GM23338 (cell line): ENCODE data around the gene DAB2. TPM values are rescaled to one million over a fixed set of nuclear protein-coding genes. Genes with fewer than 3 reads are reported as not detected.

Experiments
- ATAC-seq: fragments of 200-7000 bp; cut with Tn5 transposase; 3 replicates; pipeline ENCODE4 v1.9.1; 2020
- DNase-seq: peaks from one replicate; pipeline ENCODE4 v3.0.0-alpha.2; 2015; ENCODE audit warnings: low spot score
- H2AFZ ChIP-seq: fragments of 200-600 bp; sonication (generic); 2 replicates; pipeline ENCODE4 v1.8.0; 2016; ENCODE audit warnings: antibody characterized with exemption, mild to moderate bottlenecking, moderate library complexity
- H3F3A ChIP-seq: fragments of 200-600 bp; sonication (generic); replicated peaks from 2 replicates; pipeline ENCODE4 v1.8.0; 2017; ENCODE audit warnings: antibody characterized with exemption, mixed run types, low read depth
- H3K27ac ChIP-seq: fragments of 200-600 bp; sonication (generic); 2 replicates; pipeline ENCODE4 v1.6.1; 2016; ENCODE audit warnings: low read depth
- H3K27me3 ChIP-seq: fragments of 200-600 bp; sonication (generic); 2 replicates; pipeline ENCODE4 v1.8.0; 2016; ENCODE audit warnings: mild to moderate bottlenecking, mixed run types, moderate library complexity; ENCODE audit not compliant: insufficient read depth
- H3K36me3 ChIP-seq: fragments of 200-600 bp; sonication (generic); 2 replicates; pipeline ENCODE4 v1.8.0; 2016; ENCODE audit warnings: mild to moderate bottlenecking; ENCODE audit not compliant: insufficient read depth
- H3K4me1 ChIP-seq: fragments of 200-600 bp; sonication (generic); 2 replicates; pipeline ENCODE4 v1.8.0; 2016; ENCODE audit warnings: mild to moderate bottlenecking, moderate library complexity; ENCODE audit not compliant: insufficient read depth
- H3K4me2 ChIP-seq: fragments of 200-600 bp; sonication (generic); 2 replicates; pipeline ENCODE4 v1.7.1; 2017; ENCODE audit warnings: mixed run types
- H3K4me3 ChIP-seq: fragments of 200-600 bp; sonication (generic); 2 replicates; pipeline ENCODE4 v1.6.1; 2016; ENCODE audit warnings: mixed run types
- H3K79me2 ChIP-seq: fragments of 200-600 bp; sonication (generic); replicated peaks from 2 replicates; pipeline ENCODE4 v1.8.0; 2017; ENCODE audit warnings: mild to moderate bottlenecking; ENCODE audit not compliant: insufficient read depth
- H3K9me2 ChIP-seq: fragments of 200-600 bp; sonication (generic); 2 replicates; pipeline ENCODE4 v1.8.0; 2017; ENCODE audit not compliant: insufficient read depth
- H4K20me1 ChIP-seq: fragments of 200-600 bp; sonication (generic); replicated peaks from 2 replicates; pipeline ENCODE4 v1.8.0; 2017; ENCODE audit warnings: mild to moderate bottlenecking; ENCODE audit not compliant: insufficient read depth
- H3K27ac Mint-ChIP-seq: 2 replicates; pipeline ENCODE4 v1.8.0; 2020; ENCODE audit warnings: inconsistent platforms, mild to moderate bottlenecking, moderate library complexity, mixed read lengths
- H3K27me3 Mint-ChIP-seq: 3 replicates; pipeline ENCODE4 v1.8.0; 2022; ENCODE audit warnings: low read depth, mild to moderate bottlenecking, moderate library complexity, mixed read lengths, inconsistent platforms; ENCODE audit not compliant: insufficient read depth, poor library complexity
- H3K36me3 Mint-ChIP-seq: 3 replicates; pipeline ENCODE4 v1.8.0; 2021; ENCODE audit warnings: low read depth, mild to moderate bottlenecking, inconsistent platforms, moderate library complexity, mixed read lengths
- H3K4me1 Mint-ChIP-seq: 3 replicates; pipeline ENCODE4 v1.8.0; 2020; ENCODE audit warnings: mild to moderate bottlenecking, inconsistent platforms, mixed read lengths
- H3K4me3 Mint-ChIP-seq: 3 replicates; pipeline ENCODE4 v1.8.0; 2021; ENCODE audit warnings: moderate library complexity, mild to moderate bottlenecking, inconsistent platforms, mixed read lengths
- H3K9me3 Mint-ChIP-seq: 3 replicates; pipeline ENCODE4 v1.8.0; 2020; ENCODE audit warnings: moderate library complexity, mild to moderate bottlenecking, inconsistent platforms, mixed read lengths
- CREB1 ChIP-seq: fragments of 250-450 bp; sonication (Bioruptor Pico); IDR thresholded peaks from 2 replicates; pipeline ENCODE4 v1.5.0; 2020; ENCODE audit warnings: low read depth, mild to moderate bottlenecking, moderate library complexity
- EZH2phosphoT487 ChIP-seq: fragments of 200-600 bp; sonication (generic); IDR thresholded peaks from one replicate; pipeline ENCODE4 v1.8.1; 2018; ENCODE audit warnings: antibody characterized with exemption; ENCODE audit not compliant: unreplicated experiment
- STAT1 ChIP-seq: IDR thresholded peaks from one replicate; pipeline ENCODE4 v1.6.1; 2016; ENCODE audit warnings: antibody characterized with exemption; ENCODE audit not compliant: unreplicated experiment
- ZNF114 ChIP-seq: fragments of 250-450 bp; sonication (Bioruptor Pico); IDR thresholded peaks from 2 replicates; pipeline ENCODE4 v1.5.0; 2020; ENCODE audit warnings: mild to moderate bottlenecking, moderate library complexity
- ZNF331 ChIP-seq: fragments of 250-450 bp; sonication (Bioruptor Pico); IDR thresholded peaks from 2 replicates; pipeline ENCODE4 v1.5.0; 2020; ENCODE audit warnings: low read depth, mild to moderate bottlenecking, moderate library complexity
- polyA plus RNA-seq: library from polyadenylated mRNA; unstranded; fragments of >200 nt; fragmentation: Nextera tagmentation; extraction: Ambion mirVana; gene quantifications from 2 replicates; pipeline ENCODE4 v1.2.1, GENCODE V29; 2016
- total RNA-seq: library from RNA; depleted of rRNA; stranded (reverse); fragments of >200 nt; shearing (Covaris generic); gene quantifications from 2 replicates; pipeline ENCODE4 v1.2.3, GENCODE V29; 2014
- TF ChIP-seq, protein P1 (sequence below): IDR thresholded peaks from 2 replicates; pipeline ENCODE4 v1.6.1; 2016; ENCODE audit warnings: antibody characterized with exemption
- TF ChIP-seq, protein P2 (sequence below): fragments of 250-450 bp; sonication (Bioruptor Pico); IDR thresholded peaks from 2 replicates; pipeline ENCODE4 v1.5.0; 2020; ENCODE audit warnings: mild to moderate bottlenecking, moderate library complexity
- TF ChIP-seq, protein P3 (sequence below): IDR thresholded peaks from one replicate; pipeline ENCODE4 v1.6.1; 2018; ENCODE audit warnings: antibody characterized with exemption; ENCODE audit not compliant: unreplicated experiment

DAB2 gene
- total and polyA plus RNA-seq, 2 experiments from 2014 or later, result 6.4 to 8.4 TPM

DNA sequence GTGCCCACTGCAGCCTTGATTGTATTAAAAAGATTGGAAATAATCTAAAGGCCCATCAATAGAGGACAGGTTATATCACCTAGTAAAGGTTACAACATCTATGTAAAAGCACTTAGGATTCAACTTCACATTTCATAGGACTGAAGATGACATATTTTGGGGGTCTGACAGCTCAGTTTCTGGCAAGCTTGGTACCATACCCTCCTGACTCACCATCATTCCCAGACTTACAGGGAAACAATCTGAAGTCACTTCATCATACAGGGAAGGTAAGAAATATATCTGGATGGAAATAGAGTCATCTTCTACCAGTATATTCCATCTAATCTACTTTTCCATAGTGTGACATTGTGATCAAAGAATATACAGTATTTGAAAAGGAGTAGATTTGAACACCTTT is 28.8 kb upstream of the DAB2 start:
- H3K4me1 ChIP-seq, result no peaks in the 10 kb centered on the region
- Mint-ChIP-seq H3K4me1 (peaks cover 6% of the 10 kb centered on the region; the same call in 2 of the 3 replicates), H3K27me3 (peaks cover 2% of the 10 kb centered on the region), H3K9me3 (no peaks in the 10 kb centered on the region), H3K4me3 (no peak overlapping the region), H3K27ac (no peak overlapping the region), H3K36me3 (no peaks in the 10 kb centered on the region)
- TF ChIP-seq, protein P1, sequence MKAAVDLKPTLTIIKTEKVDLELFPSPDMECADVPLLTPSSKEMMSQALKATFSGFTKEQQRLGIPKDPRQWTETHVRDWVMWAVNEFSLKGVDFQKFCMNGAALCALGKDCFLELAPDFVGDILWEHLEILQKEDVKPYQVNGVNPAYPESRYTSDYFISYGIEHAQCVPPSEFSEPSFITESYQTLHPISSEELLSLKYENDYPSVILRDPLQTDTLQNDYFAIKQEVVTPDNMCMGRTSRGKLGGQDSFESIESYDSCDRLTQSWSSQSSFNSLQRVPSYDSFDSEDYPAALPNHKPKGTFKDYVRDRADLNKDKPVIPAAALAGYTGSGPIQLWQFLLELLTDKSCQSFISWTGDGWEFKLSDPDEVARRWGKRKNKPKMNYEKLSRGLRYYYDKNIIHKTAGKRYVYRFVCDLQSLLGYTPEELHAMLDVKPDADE, result no peak
- no peak for TF ChIP-seq CREB1
- TF ChIP-seq EZH2phosphoT487, result no peak
- TF ChIP-seq STAT1, result no peak
- TF ChIP-seq ZNF114 (CRISPR knock-in tag), result no peak
- TF ChIP-seq, protein P2, sequence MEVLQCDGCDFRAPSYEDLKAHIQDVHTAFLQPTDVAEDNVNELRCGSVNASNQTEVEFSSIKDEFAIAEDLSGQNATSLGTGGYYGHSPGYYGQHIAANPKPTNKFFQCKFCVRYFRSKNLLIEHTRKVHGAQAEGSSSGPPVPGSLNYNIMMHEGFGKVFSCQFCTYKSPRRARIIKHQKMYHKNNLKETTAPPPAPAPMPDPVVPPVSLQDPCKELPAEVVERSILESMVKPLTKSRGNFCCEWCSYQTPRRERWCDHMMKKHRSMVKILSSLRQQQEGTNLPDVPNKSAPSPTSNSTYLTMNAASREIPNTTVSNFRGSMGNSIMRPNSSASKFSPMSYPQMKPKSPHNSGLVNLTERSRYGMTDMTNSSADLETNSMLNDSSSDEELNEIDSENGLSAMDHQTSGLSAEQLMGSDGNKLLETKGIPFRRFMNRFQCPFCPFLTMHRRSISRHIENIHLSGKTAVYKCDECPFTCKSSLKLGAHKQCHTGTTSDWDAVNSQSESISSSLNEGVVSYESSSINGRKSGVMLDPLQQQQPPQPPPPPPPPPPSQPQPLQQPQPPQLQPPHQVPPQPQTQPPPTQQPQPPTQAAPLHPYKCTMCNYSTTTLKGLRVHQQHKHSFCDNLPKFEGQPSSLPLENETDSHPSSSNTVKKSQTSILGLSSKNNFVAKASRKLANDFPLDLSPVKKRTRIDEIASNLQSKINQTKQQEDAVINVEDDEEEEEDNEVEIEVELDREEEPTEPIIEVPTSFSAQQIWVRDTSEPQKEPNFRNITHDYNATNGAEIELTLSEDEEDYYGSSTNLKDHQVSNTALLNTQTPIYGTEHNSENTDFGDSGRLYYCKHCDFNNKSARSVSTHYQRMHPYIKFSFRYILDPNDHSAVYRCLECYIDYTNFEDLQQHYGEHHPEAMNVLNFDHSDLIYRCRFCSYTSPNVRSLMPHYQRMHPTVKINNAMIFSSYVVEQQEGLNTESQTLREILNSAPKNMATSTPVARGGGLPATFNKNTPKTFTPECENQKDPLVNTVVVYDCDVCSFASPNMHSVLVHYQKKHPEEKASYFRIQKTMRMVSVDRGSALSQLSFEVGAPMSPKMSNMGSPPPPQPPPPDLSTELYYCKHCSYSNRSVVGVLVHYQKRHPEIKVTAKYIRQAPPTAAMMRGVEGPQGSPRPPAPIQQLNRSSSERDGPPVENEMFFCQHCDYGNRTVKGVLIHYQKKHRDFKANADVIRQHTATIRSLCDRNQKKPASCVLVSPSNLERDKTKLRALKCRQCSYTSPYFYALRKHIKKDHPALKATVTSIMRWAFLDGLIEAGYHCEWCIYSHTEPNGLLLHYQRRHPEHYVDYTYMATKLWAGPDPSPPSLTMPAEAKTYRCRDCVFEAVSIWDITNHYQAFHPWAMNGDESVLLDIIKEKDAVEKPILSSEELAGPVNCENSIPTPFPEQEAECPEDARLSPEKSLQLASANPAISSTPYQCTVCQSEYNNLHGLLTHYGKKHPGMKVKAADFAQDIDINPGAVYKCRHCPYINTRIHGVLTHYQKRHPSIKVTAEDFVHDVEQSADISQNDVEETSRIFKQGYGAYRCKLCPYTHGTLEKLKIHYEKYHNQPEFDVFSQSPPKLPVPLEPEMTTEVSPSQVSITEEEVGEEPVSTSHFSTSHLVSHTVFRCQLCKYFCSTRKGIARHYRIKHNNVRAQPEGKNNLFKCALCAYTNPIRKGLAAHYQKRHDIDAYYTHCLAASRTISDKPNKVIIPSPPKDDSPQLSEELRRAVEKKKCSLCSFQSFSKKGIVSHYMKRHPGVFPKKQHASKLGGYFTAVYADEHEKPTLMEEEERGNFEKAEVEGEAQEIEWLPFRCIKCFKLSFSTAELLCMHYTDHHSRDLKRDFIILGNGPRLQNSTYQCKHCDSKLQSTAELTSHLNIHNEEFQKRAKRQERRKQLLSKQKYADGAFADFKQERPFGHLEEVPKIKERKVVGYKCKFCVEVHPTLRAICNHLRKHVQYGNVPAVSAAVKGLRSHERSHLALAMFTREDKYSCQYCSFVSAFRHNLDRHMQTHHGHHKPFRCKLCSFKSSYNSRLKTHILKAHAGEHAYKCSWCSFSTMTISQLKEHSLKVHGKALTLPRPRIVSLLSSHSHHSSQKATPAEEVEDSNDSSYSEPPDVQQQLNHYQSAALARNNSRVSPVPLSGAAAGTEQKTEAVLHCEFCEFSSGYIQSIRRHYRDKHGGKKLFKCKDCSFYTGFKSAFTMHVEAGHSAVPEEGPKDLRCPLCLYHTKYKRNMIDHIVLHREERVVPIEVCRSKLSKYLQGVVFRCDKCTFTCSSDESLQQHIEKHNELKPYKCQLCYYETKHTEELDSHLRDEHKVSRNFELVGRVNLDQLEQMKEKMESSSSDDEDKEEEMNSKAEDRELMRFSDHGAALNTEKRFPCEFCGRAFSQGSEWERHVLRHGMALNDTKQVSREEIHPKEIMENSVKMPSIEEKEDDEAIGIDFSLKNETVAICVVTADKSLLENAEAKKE (CRISPR knock-in tag), result no peak
- TF ChIP-seq ZNF331 (CRISPR knock-in tag), result no peak
- TF ChIP-seq, protein P3, sequence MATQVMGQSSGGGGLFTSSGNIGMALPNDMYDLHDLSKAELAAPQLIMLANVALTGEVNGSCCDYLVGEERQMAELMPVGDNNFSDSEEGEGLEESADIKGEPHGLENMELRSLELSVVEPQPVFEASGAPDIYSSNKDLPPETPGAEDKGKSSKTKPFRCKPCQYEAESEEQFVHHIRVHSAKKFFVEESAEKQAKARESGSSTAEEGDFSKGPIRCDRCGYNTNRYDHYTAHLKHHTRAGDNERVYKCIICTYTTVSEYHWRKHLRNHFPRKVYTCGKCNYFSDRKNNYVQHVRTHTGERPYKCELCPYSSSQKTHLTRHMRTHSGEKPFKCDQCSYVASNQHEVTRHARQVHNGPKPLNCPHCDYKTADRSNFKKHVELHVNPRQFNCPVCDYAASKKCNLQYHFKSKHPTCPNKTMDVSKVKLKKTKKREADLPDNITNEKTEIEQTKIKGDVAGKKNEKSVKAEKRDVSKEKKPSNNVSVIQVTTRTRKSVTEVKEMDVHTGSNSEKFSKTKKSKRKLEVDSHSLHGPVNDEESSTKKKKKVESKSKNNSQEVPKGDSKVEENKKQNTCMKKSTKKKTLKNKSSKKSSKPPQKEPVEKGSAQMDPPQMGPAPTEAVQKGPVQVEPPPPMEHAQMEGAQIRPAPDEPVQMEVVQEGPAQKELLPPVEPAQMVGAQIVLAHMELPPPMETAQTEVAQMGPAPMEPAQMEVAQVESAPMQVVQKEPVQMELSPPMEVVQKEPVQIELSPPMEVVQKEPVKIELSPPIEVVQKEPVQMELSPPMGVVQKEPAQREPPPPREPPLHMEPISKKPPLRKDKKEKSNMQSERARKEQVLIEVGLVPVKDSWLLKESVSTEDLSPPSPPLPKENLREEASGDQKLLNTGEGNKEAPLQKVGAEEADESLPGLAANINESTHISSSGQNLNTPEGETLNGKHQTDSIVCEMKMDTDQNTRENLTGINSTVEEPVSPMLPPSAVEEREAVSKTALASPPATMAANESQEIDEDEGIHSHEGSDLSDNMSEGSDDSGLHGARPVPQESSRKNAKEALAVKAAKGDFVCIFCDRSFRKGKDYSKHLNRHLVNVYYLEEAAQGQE, result no peak
- H3K27ac ChIP-seq, result no peak overlapping the region
- H3F3A ChIP-seq, result no peaks in the 10 kb centered on the region
- H3K4me2 ChIP-seq, result no peak overlapping the region
- no peak for DNase-seq
- no peaks in the 10 kb centered on the region for H3K36me3 ChIP-seq
- no peaks in the 10 kb centered on the region for H3K27me3 ChIP-seq
- H3K79me2 ChIP-seq, result no peaks in the 10 kb centered on the region
- H2AFZ ChIP-seq, result no peak overlapping the region
- H4K20me1 ChIP-seq, result no peaks in the 10 kb centered on the region
- H3K4me3 ChIP-seq, result no peak overlapping the region
- 0 out of 2 replicates have a peak, but pooled peaks cover 3% of the 10 kb centered on the region for H3K9me2 ChIP-seq
- ATAC-seq, result no peak
